Measurements from ENCODE around the gene ZNF653.

GRCh38 chr19:11541238-11541637 lies 35.6 kb upstream of the ZNF653 start:
- TF ChIP-seq POLR2AphosphoS5 (IDR thresholded peaks at IDR 0.05; ENCODE audit: insufficient read depth in 1 of 2, low read depth in 1 of 2): no peak
- TF ChIP-seq CTCF (IDR thresholded peaks at IDR 0.05): no peak
